ENCODE data around the gene CNTN5.

CNTN5 gene

DNA sequence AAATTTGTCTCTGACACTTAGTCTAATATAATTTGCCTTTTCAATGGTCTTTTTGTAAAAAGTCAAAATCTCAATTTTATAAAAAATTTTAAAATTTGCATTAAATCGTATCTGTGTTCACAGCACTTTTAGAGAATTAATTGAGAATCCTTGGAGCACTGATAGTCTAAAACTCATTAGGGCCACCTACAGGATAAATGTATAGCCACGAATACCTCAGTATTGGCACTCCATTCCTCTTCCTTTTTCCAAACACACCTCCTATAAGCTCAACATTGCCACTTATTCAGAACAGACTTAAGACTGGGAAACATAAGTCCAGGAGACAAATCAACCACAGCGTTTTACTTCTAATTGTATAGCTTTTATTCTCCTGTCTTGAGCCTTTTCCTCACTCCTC, 890.4 kb downstream of the CNTN5 start:
- TF ChIP-seq, protein P1, sequence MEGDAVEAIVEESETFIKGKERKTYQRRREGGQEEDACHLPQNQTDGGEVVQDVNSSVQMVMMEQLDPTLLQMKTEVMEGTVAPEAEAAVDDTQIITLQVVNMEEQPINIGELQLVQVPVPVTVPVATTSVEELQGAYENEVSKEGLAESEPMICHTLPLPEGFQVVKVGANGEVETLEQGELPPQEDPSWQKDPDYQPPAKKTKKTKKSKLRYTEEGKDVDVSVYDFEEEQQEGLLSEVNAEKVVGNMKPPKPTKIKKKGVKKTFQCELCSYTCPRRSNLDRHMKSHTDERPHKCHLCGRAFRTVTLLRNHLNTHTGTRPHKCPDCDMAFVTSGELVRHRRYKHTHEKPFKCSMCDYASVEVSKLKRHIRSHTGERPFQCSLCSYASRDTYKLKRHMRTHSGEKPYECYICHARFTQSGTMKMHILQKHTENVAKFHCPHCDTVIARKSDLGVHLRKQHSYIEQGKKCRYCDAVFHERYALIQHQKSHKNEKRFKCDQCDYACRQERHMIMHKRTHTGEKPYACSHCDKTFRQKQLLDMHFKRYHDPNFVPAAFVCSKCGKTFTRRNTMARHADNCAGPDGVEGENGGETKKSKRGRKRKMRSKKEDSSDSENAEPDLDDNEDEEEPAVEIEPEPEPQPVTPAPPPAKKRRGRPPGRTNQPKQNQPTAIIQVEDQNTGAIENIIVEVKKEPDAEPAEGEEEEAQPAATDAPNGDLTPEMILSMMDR (IDR thresholded peaks at IDR 0.05): no peak
- intact Hi-C loops (cut with DNase I; ENCODE audit: low total_unique reads): no loop called here
- no peaks in the 10 kb centered on the region for H3K9me3 ChIP-seq

DNA sequence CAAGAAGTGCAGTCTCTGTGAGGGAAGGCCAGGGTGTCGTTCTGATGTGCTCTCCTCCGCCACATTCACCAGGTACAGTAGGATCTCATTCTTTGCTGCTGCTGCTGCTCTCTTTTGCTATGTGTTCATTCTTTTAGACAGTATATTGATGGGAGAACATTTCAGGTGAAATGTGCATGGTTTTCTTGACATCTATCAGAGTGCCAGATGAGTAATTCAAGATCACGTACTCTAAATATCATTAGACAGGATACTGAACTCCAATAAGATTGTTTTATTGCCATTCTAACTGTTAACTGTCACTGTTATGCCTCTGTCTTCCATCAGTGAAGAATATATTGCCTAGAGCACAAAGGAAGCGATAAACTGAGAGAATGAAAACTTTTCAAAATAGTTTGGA, 895.3 kb downstream of the CNTN5 start:
- TF ChIP-seq, protein P1 (IDR thresholded peaks at IDR 0.05): no peak
- intact Hi-C loops (cut with DNase I; ENCODE audit: low total_unique reads): no loop called here
- Histone ChIP-seq H3K4me1 (no peaks in the 10 kb centered on the region), H3K9me3 (peaks cover 0 to 16% (median 8%) of the 10 kb centered on the region in 3 donors), H3K36me3 (no peaks in the 10 kb centered on the region), H3K27ac (no peak overlapping the region), H3K27me3 (no peaks in the 10 kb centered on the region), H3K4me3 (no peak overlapping the region)
- no peak for DNase-seq

More for the DNA sequence above, 890.4 kb downstream of the CNTN5 start:
- no peak for DNase-seq
- Histone ChIP-seq H3K27me3 (no peaks in the 10 kb centered on the region), H3K4me1 (no peaks in the 10 kb centered on the region), H3K4me3 (no peak overlapping the region), H3K27ac (no peak overlapping the region), H3K36me3 (no peaks in the 10 kb centered on the region)

DNA sequence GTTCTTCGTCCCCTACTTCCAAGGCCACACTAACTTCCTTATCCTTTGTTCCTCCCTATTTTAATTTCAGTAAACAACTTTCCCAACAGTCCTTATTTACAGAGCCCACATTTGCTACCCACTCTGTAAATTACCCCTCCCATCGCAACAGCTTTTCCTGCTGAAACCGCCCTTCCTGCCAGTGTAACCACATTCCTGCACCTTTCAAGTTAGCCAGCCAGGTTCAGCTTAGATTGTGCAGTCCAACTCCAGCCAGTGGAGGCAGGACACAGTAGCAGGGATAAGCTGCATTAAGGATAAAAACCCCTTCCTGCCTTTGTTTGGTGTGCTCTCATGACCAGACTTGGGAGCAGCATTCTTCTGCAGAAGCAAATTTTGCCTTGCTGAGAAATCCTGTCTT, 898.0 kb downstream of the CNTN5 start:
- DNase-seq: no peak
- no peaks in the 10 kb centered on the region for H3K4me1 ChIP-seq
- H3K9me3 ChIP-seq: peaks cover 0 to 16% (median 8%) of the 10 kb centered on the region in 3 donors
- no peaks in the 10 kb centered on the region for H3K36me3 ChIP-seq
- TF ChIP-seq, protein P1 (IDR thresholded peaks at IDR 0.05): no peak
- no peak overlapping the region for H3K27ac ChIP-seq
- H3K27me3 ChIP-seq: no peaks in the 10 kb centered on the region
- intact Hi-C loops (cut with DNase I; ENCODE audit: low total_unique reads): loop anchor here (2.0 kb wide), 1 partner anchor 228 kb away; no protein-coding TSS in a partner anchor
- H3K4me3 ChIP-seq: no peak overlapping the region

DNA sequence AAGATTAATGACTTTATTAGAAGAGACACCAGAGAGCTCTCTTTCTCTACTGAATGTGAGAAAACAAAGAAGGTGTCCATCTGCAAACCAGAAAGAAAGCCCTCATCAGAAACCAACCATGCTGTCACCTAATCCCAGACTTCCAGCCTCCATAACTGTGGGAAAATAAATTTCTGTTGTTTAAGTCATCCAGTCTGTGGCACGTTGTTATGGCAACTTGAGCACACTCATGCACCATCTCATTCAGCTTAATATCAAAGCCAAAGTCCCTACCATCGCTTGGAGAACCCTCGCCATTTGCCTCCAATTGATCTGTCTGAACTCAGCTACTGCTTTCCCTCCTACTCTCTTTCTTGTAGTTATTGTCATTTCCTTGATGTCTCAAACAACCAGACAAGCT, 900.2 kb downstream of the CNTN5 start:
- H3K4me1 ChIP-seq: no peaks in the 10 kb centered on the region
- no peaks in the 10 kb centered on the region for H3K36me3 ChIP-seq
- TF ChIP-seq, protein P1 (IDR thresholded peaks at IDR 0.05): no peak
- DNase-seq: no peak
- intact Hi-C loops (cut with DNase I; ENCODE audit: low total_unique reads): no loop called here
- H3K27ac ChIP-seq: no peak overlapping the region
- peaks cover 0 to 16% (median 8%) of the 10 kb centered on the region in 3 donors for H3K9me3 ChIP-seq
- no peak overlapping the region for H3K4me3 ChIP-seq
- no peaks in the 10 kb centered on the region for H3K27me3 ChIP-seq

DNA sequence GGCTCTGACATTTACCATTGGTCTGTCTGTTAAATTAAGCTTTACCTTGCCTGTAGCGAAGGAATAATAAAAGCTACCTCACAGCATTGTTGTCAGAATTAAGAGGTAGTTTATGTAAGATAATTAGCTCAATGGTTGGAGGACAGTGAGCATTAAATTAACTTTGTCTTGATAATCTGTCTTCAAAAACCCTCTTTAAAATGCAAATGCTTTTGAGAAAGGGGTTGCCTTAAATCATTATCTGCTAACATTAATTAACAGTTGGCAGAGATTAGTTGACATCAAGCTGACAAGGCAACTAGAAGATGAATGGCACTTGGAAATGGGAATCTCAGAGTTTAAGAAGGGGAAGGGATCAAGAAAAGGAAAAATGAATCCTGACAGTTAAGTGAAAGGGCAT, 905.2 kb downstream of the CNTN5 start:
- Histone ChIP-seq H3K4me3 (no peak overlapping the region), H3K4me1 (no peaks in the 10 kb centered on the region), H3K27me3 (no peaks in the 10 kb centered on the region), H3K27ac (no peak overlapping the region), H3K36me3 (no peaks in the 10 kb centered on the region), H3K9me3 (peaks cover 0 to 10% (median 4%) of the 10 kb centered on the region in 3 donors)
- TF ChIP-seq, protein P1 (IDR thresholded peaks at IDR 0.05): no peak
- intact Hi-C loops (cut with DNase I; ENCODE audit: low total_unique reads): no loop called here
- DNase-seq: no peak

DNA sequence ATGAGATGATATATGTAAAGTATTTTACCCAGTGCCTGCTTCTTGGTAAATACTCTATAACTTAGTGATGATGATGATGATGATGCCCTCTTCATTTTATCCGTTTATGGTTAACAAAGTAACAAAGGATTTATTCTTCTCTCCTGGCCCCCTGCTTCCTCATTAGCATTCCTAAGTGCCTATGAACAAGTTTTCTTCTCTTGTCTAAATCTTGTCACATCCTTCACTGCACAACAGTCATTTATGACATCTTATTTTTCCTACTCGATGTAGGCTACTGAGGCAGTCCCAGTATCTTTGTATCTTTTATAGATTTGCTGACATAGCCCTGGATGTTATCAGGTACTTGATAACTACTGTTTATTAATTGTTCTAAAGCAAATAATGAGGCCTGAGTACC, 911.9 kb downstream of the CNTN5 start:
- no peaks in the 10 kb centered on the region for H3K4me1 ChIP-seq
- H3K27me3 ChIP-seq: no peaks in the 10 kb centered on the region
- TF ChIP-seq, protein P1 (IDR thresholded peaks at IDR 0.05): no peak
- H3K36me3 ChIP-seq: no peaks in the 10 kb centered on the region
- no peak for DNase-seq
- no peak overlapping the region for H3K27ac ChIP-seq
- H3K4me3 ChIP-seq: no peak overlapping the region
- peaks cover 0 to 10% (median 4%) of the 10 kb centered on the region in 3 donors for H3K9me3 ChIP-seq
- intact Hi-C loops (cut with DNase I; ENCODE audit: low total_unique reads): no loop called here
